Neural cell (in vitro differentiated cells): ENCODE measurements around the gene BMPR1B. TPM values are rescaled to one million over a fixed set of nuclear protein-coding genes. Genes with fewer than 3 reads are reported as not detected.

Source experiments
- H2AFZ ChIP-seq: fragments of 200-600, 300-800 bp; sonication (generic), shearing (Covaris generic); 2 replicates; pipeline ENCODE4 v1.6.0; 2014; ENCODE audit warnings: low read depth, mild to moderate bottlenecking, antibody characterized with exemption, low read length, moderate library complexity
- H3F3A ChIP-seq: fragments of 200-600 bp; shearing (Covaris generic); 2 replicates; pipeline ENCODE4 v1.6.1; 2016; ENCODE audit warnings: mild to moderate bottlenecking, moderate library complexity, mixed read lengths, antibody characterized with exemption, low read length; ENCODE audit not compliant: insufficient read depth, poor library complexity, severe bottlenecking
- H3K27ac ChIP-seq: fragments of 200-600, 300-800 bp; sonication (generic), shearing (Covaris generic); 2 replicates; pipeline ENCODE4 v1.5.1; 2014; ENCODE audit warnings: mild to moderate bottlenecking, low read length, moderate library complexity
- H3K27me3 ChIP-seq: fragments of 300-800, 200-600 bp; sonication (generic), shearing (Covaris generic); 2 replicates; pipeline ENCODE4 v1.6.0; 2014; ENCODE audit warnings: mild to moderate bottlenecking, low read depth, low read length, moderate library complexity; ENCODE audit not compliant: insufficient read depth
- H3K36me3 ChIP-seq: fragments of 300-800, 200-600 bp; sonication (generic), shearing (Covaris generic); 2 replicates; pipeline ENCODE4 v1.5.1; 2014; ENCODE audit warnings: mild to moderate bottlenecking, antibody characterized with exemption, low read length, moderate library complexity; ENCODE audit not compliant: insufficient read depth
- H3K4me2 ChIP-seq: fragments of 300-800, 200-600 bp; sonication (generic), shearing (Covaris generic); 2 replicates; pipeline ENCODE4 v1.6.0; 2014; ENCODE audit warnings: mild to moderate bottlenecking, low read length
- H3K4me3 ChIP-seq: fragments of 300-800, 200-600 bp; sonication (generic), shearing (Covaris generic); 2 replicates; pipeline ENCODE4 v1.5.1; 2014; ENCODE audit warnings: mild to moderate bottlenecking, low read length, moderate library complexity
- H3K79me2 ChIP-seq: fragments of 200-600 bp; shearing (Covaris generic); replicated peaks from 2 replicates; pipeline ENCODE4 v1.6.0; 2014; ENCODE audit warnings: mild to moderate bottlenecking, low read length, moderate library complexity; ENCODE audit not compliant: insufficient read depth
- H3K9ac ChIP-seq: fragments of 300-800, 200-600 bp; sonication (generic), shearing (Covaris generic); 2 replicates; pipeline ENCODE4 v1.6.1; 2016; ENCODE audit warnings: mild to moderate bottlenecking, low read length, mixed read lengths
- H3K9me2 ChIP-seq: fragments of 200-600 bp; shearing (Covaris generic); 2 replicates; pipeline ENCODE4 v1.6.1; 2016; ENCODE audit warnings: mild to moderate bottlenecking, low read length, mixed read lengths; ENCODE audit not compliant: insufficient read depth
- H3K9me3 ChIP-seq: fragments of 200-600, 300-800 bp; sonication (generic), shearing (Covaris generic); 2 replicates; pipeline ENCODE4 v1.6.1; 2016; ENCODE audit warnings: mild to moderate bottlenecking, mixed run types, low read length, moderate library complexity, mixed read lengths
- H4K20me1 ChIP-seq: fragments of 200-600 bp; shearing (Covaris generic); 2 replicates; pipeline ENCODE4 v1.6.1; 2016; ENCODE audit warnings: mild to moderate bottlenecking, mixed run types; ENCODE audit not compliant: insufficient read depth
- CTCF ChIP-seq: fragments of 450-650 bp; IDR thresholded peaks from 2 replicates; pipeline ENCODE4 v1.5.1; 2014; ENCODE audit warnings: antibody characterized with exemption, mild to moderate bottlenecking, moderate library complexity; ENCODE audit not compliant: poor library complexity, severe bottlenecking
- EP300 ChIP-seq: fragments of 450-650 bp; conservative IDR thresholded peaks from 2 replicates; pipeline ENCODE4 v1.6.1; 2014; ENCODE audit warnings: antibody characterized with exemption, mild to moderate bottlenecking, moderate library complexity; ENCODE audit not compliant: poor library complexity, severe bottlenecking
- EZH2 ChIP-seq: fragments of 200-600, 300-800 bp; shearing (Covaris generic), sonication (generic); IDR thresholded peaks from 2 replicates; pipeline ENCODE4 v1.6.1; 2014; ENCODE audit warnings: antibody characterized with exemption, low read length, borderline replicate concordance, mild to moderate bottlenecking; ENCODE audit not compliant: insufficient read depth, poor library complexity, severe bottlenecking
- MXI1 ChIP-seq: fragments of 450-650 bp; conservative IDR thresholded peaks from 2 replicates; pipeline ENCODE4 v1.6.1; 2014; ENCODE audit warnings: antibody characterized with exemption, mild to moderate bottlenecking; ENCODE audit not compliant: poor library complexity, severe bottlenecking
- POLR2AphosphoS5 ChIP-seq: IDR thresholded peaks from 2 replicates; pipeline ENCODE4 v1.6.1; 2012
- RAD21 ChIP-seq: fragments of 450-650 bp; conservative IDR thresholded peaks from 2 replicates; pipeline ENCODE4 v1.6.1; 2014; ENCODE audit warnings: antibody characterized with exemption, mild to moderate bottlenecking, moderate library complexity
- SMC3 ChIP-seq: fragments of 450-650 bp; conservative IDR thresholded peaks from 2 replicates; pipeline ENCODE4 v1.6.1; 2014; ENCODE audit warnings: antibody characterized with exemption, mild to moderate bottlenecking, moderate library complexity; ENCODE audit not compliant: poor library complexity
- TAF1 ChIP-seq: IDR thresholded peaks from 2 replicates; pipeline ENCODE4 v1.6.1; 2012; ENCODE audit warnings: low read depth
- polyA plus RNA-seq: library from polyadenylated mRNA; depleted of rRNA; stranded (reverse); fragments of >200 nt; gene quantifications from 2 replicates; pipeline ENCODE4 v1.2.3, GENCODE V29; 2014
- TF ChIP-seq, protein P1 (sequence below): IDR thresholded peaks from 2 replicates; pipeline ENCODE4 v1.6.1; 2012; ENCODE audit warnings: borderline replicate concordance

Gene BMPR1B
- polyA plus RNA-seq, 1 donor from 2014 or later: 1.6 TPM

DNA sequence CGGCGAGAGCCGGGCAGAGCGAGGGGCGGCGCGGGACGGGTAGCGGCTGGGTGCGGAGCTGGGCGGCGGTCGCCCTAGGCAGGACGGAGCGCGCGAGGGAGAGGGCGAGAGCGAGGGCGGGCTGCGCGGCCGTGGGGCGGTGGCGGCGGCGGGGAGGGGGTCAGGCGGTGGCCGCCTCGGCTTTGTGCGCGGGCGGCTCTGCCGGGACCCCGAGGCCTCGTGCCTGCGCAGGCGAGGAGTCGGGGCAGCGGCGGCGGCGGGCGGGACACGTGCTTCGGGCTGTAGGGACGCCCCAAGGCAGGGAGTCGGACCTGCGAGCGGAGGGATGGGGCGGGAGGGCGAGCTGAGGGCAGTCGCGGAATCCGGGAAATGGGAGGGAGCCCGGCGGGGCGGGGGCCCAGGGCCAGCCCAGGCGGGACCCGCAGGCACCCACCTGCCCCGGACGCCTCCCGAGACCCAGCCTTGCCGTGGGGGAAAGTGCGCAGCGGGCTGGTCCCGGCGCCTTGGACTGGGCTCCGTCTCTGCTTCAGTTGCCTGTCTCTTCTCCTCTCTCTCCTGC lies 465 bp downstream of the BMPR1B start:
- Histone ChIP-seq H3K27me3 (peaks cover 42% of the 10 kb centered on the region), H2AFZ (peak overlapping the region; percentile 15), H3K27ac (no peak overlapping the region), H3K4me2 (peak overlapping the region; percentile 31), H3K9ac (peak overlapping the region; percentile 51), H3K9me3 (no peaks in the 10 kb centered on the region), H3F3A (peaks cover 2% of the 10 kb centered on the region), H3K4me3 (peak overlapping the region; percentile 70), H3K9me2 (no peaks in the 10 kb centered on the region), H3K79me2 (no peaks in the 10 kb centered on the region), H4K20me1 (no peaks in the 10 kb centered on the region), H3K36me3 (no peaks in the 10 kb centered on the region)
- TF ChIP-seq RAD21 (no peak), CTCF (no peak), MXI1 (peak; percentile 32), SMC3 (no peak), EZH2 (no peak)

DNA sequence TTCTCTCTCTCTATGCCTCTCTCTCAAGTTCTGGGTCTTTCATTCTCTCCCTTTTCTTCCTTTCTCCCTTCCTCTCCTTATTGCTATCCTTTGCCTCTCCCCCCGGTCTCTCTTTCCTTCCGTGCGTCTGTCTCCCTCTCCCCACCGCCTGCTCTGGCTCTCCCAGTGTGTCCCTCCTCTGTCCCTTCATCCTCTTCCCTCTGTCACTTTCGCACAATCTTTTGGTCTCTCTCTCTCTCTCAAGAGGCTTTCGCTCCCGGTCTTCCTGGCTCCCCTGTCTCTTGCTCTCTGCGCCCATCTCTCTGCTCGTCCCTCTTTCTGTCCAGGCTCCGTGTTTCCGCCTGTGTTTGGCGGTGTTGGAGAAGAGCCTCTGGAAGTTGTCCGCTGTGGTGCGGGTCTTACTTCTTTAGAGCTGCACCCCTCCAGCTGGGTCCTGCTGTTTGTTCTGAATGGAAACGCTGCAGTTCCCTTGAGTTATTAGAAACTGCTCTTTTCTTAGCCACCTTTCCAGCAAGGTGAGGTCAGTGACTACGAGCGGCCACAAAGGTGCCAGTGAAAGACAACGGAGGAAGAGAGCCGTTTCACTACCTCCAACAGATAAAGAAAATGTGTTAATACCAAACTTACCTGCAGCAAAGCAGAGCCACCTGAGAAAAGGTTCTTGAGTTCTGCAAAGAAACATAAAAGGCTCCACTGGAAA lies 1.1 kb downstream of the BMPR1B start:
- Histone ChIP-seq H3K36me3 (no peaks in the 10 kb centered on the region), H3K9me3 (no peaks in the 10 kb centered on the region), H4K20me1 (no peaks in the 10 kb centered on the region), H3K4me3 (peak overlapping the region; percentile 70), H2AFZ (peak overlapping the region; percentile 15), H3K9me2 (no peaks in the 10 kb centered on the region), H3K9ac (peak overlapping the region; percentile 51), H3K79me2 (no peaks in the 10 kb centered on the region), H3K27ac (no peak overlapping the region), H3K4me2 (peak overlapping the region; percentile 31), H3F3A (peaks cover 2% of the 10 kb centered on the region), H3K27me3 (peaks cover 42% of the 10 kb centered on the region)
- no peak for TF ChIP-seq RAD21
- no peak for TF ChIP-seq MXI1
- no peak for TF ChIP-seq EP300
- TF ChIP-seq SMC3: no peak
- TF ChIP-seq TAF1: no peak
- TF ChIP-seq, protein P1, sequence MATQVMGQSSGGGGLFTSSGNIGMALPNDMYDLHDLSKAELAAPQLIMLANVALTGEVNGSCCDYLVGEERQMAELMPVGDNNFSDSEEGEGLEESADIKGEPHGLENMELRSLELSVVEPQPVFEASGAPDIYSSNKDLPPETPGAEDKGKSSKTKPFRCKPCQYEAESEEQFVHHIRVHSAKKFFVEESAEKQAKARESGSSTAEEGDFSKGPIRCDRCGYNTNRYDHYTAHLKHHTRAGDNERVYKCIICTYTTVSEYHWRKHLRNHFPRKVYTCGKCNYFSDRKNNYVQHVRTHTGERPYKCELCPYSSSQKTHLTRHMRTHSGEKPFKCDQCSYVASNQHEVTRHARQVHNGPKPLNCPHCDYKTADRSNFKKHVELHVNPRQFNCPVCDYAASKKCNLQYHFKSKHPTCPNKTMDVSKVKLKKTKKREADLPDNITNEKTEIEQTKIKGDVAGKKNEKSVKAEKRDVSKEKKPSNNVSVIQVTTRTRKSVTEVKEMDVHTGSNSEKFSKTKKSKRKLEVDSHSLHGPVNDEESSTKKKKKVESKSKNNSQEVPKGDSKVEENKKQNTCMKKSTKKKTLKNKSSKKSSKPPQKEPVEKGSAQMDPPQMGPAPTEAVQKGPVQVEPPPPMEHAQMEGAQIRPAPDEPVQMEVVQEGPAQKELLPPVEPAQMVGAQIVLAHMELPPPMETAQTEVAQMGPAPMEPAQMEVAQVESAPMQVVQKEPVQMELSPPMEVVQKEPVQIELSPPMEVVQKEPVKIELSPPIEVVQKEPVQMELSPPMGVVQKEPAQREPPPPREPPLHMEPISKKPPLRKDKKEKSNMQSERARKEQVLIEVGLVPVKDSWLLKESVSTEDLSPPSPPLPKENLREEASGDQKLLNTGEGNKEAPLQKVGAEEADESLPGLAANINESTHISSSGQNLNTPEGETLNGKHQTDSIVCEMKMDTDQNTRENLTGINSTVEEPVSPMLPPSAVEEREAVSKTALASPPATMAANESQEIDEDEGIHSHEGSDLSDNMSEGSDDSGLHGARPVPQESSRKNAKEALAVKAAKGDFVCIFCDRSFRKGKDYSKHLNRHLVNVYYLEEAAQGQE: no peak
- TF ChIP-seq POLR2AphosphoS5: no peak
- TF ChIP-seq EZH2: no peak
